Activated CD4-positive, alpha-beta T cell treated with anti-CD3 and anti-CD28 coated beads, Interleukin-2, Interleukin-6, amounts not matched to agents 100 ng/mL and 50 ng/mL, durations not matched to agents 16 hours and 8 hours (primary cell): ENCODE measurements around the gene GNB1L.
A peak's percentile ranks its signal among the peaks of the same experiment; 100 is the strongest.

ENCODE experiments used
- DNase-seq: peaks from one replicate; pipeline ENCODE4 v3.0.0-alpha.2; 2020

The GNB1L gene

DNA sequence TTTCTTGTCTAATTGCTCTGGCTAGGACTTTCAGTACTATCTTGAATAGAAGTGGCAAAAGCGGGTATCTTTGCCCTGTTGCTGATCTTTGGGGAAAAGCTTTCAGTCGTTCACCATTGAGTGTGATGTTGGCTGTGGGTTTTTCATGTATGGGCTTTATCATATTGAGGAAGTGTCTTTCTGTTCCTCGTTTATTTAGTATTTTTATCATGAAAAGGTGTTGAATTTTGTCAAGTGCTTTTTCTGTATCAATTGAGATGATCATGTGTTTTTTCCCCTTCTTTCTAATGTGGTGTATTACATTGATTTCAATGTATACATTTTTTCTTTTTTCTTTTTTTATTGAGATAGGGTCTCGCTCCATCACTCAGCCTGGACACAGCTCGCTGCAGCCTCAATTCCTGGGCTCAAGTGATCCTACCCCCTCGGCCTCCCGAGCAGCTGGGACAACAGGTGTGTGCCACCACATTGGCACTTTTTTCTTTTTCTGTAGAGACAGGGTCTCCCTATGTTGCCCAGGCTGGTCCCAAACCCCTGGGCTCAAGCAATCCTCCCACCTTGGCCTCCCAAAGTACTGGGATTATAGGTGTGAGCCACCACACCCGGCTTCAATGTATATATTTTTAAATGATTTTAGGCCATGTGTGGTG, 5.3 kb upstream of the GNB1L start:
- DNase-seq: no peak

GRCh38 chr22:19857382-19857781, 2.7 kb upstream of the GNB1L start:
- DNase-seq: no peak

GRCh38 chr22:19855504-19856409, 1.1 kb upstream of the GNB1L start:
- peak; percentile 74 for DNase-seq

DNA sequence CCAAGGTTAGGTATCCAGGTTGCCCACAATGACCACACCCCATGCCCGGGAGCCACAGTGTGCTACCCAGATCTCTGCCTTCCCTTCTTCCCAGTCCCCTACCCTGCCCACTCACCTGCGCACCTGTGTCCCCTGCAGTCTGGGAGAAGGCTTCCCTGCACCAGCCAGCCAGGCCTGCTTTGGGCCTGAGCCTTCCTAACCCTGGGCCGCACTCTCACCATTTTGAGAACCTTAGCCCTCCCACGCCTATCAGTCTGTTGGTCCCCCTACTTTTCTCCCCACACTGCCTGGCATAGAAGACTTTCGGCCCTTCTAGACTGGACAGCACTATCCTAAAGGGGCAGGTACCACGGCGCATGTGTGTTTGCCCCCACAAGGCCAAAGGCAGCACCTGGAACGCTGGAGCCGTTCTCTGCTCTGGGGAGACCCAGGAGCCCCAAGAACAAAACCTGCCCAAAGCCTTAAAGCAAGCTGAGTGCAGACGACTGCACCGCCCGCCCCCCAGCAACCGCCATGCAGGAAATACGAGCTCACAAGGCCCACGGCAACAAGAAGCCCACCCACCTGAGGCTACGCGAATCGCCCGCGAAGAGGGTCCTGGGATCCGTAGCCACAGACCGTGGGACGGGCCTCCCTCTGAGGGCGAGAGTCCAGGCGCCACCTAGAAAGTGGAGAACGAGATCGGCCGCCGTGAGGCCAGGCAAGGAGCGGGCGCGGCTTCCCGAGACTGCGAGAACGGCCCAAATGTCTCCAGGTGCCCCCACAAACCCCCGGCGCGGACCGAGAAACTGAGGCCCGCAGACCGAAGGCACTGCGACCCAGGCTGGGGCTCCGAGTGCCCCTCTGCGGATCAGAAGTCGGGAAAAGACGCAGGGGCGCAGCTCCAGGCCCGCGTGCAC, 546 bp downstream of the GNB1L start:
- no peak for DNase-seq

DNA sequence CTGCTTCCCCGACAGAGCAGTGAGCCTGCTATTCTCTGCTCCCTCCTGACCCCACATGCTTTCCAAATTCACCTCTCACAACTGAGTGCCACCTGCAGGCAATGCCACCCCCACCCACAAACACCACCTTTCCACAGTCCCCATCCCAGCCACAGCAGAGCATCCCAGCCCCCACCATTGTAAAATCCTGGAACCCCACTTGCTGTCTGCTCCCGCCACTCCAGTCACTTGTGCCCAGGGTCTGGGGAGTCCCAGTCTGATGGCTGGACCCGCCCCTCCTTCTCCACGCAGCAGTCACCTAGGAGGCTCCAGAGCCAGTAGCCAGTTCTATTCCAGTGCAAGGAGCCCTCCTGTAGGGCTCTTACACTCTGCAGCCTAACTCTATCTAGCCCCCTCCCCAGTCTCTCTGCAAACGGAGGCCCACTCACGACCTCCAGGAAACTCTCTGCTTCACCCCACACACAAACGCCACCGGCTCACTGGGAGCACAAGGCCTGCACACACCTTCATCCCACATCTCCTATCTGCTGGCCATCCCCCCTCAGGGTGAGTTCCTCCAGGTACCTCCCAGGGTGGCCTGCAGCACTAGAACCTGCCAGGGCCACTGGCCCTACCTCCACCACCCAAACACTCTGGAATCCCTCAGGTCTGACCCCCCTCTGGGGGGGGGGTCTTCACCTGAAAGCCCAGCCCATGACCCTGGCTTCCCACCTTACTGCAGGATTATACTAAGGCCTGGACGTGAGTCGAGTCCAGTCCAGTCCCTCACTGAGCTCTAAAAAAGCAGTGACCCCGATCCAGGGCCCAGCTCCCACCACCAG, 1.4 kb downstream of the GNB1L start:
- DNase-seq: no peak

- DNase-seq: no peak
Measured at GRCh38 chr22:19852177-19852781, 2.4 kb downstream of the GNB1L start.

GRCh38 chr22:19851291-19852176, 3.1 kb downstream of the GNB1L start:
- no peak for DNase-seq

DNA sequence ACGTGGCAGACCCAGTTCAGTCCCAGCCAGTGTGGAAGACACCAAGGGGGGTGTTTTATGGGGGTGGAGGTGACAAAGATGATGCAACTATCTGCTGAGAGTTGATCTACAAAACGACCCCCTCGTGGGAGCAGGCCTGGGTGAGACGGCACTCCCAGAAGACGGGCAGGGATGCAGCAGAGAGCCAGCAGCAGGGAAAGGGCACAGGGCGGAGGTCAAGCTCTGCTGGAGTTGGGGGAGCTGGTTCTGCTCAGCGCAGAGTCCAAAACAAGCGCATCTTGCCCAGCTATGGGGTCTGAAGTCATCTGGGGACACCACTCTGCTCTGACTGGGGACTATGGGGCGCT, 3.9 kb downstream of the GNB1L start:
- DNase-seq: no peak

DNA sequence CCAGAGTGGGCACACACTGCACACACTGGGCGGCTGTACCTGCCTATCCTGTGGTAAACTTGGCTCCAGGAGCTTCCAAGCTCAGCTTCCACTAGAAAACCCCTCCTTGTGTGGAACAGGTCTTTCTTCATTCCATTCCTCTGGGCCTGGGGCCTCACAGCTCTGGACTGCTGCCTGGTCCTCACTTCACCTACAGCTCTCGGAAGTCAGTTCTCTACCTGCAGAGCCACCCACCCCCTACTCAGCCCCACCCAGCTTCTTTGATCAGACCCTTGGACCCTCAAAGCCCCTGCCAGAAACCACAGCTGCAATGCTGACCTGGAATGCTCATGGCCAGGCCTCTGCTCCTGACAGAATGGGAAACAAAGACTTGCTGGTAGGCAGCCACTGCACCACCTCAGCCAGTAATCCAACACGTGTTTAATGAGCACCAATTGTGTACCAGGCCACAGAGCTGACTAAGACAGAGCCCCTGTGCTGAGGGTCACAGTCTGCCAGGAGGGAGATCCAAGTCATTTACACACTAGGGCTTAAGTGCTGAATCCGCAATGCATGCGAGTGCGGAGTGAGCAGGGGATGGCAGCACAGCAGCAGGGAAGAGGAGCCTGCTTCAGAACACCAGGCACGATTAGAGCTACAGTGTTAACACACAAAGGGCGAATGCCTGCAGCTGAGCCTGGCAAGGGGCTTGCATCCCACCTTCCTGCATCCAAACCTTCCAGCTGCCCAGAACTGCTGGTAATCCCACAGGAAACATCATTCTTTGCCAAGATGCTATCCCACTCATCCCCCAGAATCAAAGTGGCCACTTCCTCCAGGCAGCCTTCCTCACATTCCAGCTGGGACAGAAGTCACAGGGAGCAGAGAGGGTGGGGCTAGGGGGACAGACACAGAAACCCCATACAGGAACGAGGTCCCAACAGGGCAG, 4.6 kb downstream of the GNB1L start:
- DNase-seq: no peak

- DNase-seq: no peak
Measured at GRCh38 chr22:19848298-19849224, 6.1 kb downstream of the GNB1L start.

DNA sequence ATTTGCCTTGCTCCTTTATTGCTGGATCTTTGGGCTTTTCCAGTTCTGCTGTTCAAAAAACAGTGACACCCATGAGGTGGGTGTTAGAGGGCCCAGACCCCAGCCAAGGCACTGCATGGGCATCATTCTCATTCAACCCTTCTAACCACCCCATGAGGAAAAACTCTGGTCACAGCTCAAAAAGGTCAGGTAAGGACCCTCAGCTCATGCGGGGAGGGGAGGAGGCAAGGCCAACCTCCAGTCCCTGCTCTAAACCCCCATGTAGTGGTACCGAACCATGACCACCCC, 7.4 kb downstream of the GNB1L start:
- no peak for DNase-seq

GRCh38 chr22:19846620-19847344, 7.9 kb downstream of the GNB1L start:
- DNase-seq: no peak

GRCh38 chr22:19845054-19845722, 9.5 kb downstream of the GNB1L start:
- no peak for DNase-seq

- no peak for DNase-seq
Measured at GRCh38 chr22:19844377-19845053, 10.2 kb downstream of the GNB1L start.

GRCh38 chr22:19843857-19844376, 10.8 kb downstream of the GNB1L start:
- DNase-seq: no peak

- DNase-seq: no peak
Measured at GRCh38 chr22:19843107-19843856, 11.4 kb downstream of the GNB1L start.
